Mesothelial cell of epicardium (in vitro differentiated cells): Measurements from ENCODE around the gene PDE6B. TPM values are rescaled to one million over a fixed set of nuclear protein-coding genes. Genes with fewer than 3 reads are reported as not detected.

Experiments
- DNase-seq, 2 experiments: peaks; one replicate each; pipeline ENCODE4 v3.0.0; 2021; ENCODE audit warnings: low spot score in 2 of 2; ENCODE audit not compliant: unreplicated experiment in 2 of 2
- H3K27ac Mint-ChIP-seq: 2 replicates; pipeline ENCODE4 v1.8.0; 2021; ENCODE audit warnings: mixed read lengths
- H3K27me3 Mint-ChIP-seq: 2 replicates; pipeline ENCODE4 v1.8.0; 2021; ENCODE audit warnings: low read depth, mixed read lengths
- H3K36me3 Mint-ChIP-seq: 2 replicates; pipeline ENCODE4 v1.8.0; 2021; ENCODE audit warnings: mixed read lengths
- H3K4me1 Mint-ChIP-seq: 2 replicates; pipeline ENCODE4 v1.8.0; 2021; ENCODE audit warnings: mixed read lengths
- H3K4me3 Mint-ChIP-seq: 2 replicates; pipeline ENCODE4 v1.8.0; 2021; ENCODE audit warnings: mild to moderate bottlenecking, moderate library complexity, mixed read lengths
- H3K9me3 Mint-ChIP-seq: 2 replicates; pipeline ENCODE4 v1.8.0; 2021; ENCODE audit warnings: mixed read lengths
- CTCF ChIP-seq: fragments of 200-600 bp; sonication (generic); IDR thresholded peaks from one replicate; pipeline ENCODE4 v1.5.0; 2021; ENCODE audit warnings: antibody characterized with exemption; ENCODE audit not compliant: unreplicated experiment
- total RNA-seq: library from RNA; stranded (reverse); gene quantifications from 3 replicates; pipeline ENCODE4 v1.2.1, GENCODE V29; 2021

Gene PDE6B
- total RNA-seq, 1 donor from 2014 or later = 11.6 TPM

DNA sequence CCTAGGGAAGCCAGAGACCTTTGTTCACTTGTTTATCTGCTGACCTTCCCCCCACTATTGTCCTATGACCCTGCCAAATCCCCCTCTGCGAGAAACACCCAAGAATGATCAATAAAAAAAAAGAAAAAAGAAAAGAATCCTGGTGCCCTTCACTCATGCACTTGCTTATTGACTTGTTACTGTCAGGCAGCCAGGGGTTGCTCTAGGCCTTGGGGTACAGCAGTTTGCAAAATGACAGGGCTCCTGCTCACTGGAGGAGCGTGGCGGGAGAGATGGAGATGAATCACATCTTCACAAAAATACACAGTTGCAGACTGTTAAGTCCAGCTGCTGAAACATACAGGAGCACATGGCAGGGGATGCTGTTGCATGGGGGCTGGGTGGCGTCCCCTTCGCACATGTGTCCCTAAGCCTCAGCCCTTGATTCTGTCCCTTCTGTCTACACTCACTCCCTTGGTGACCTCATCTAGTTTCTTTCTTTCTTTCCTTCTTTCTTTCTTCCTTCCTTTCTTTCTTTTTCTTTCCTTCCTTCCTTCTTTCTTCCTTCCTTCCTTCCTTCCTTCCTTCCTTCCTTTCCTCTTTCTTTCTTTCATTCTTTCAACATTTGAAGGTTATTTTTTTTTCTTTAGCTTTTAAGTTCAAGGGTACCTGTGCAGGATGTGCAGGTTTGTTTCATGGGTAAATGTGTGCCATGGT is 32.4 kb upstream of the PDE6B start:
- no peak for TF ChIP-seq CTCF
- peaks cover 17% of the 10 kb centered on the region for H3K9me3 Mint-ChIP-seq
- no peaks in the 10 kb centered on the region for H3K36me3 Mint-ChIP-seq
- H3K4me3 Mint-ChIP-seq = no peak overlapping the region
- no peak overlapping the region for H3K27ac Mint-ChIP-seq
- DNase-seq = no peak
- peaks cover 56% of the 10 kb centered on the region for H3K27me3 Mint-ChIP-seq
- H3K4me1 Mint-ChIP-seq = no peaks in the 10 kb centered on the region

- Mint-ChIP-seq H3K27me3 (peaks cover 76% of the 10 kb centered on the region), H3K4me3 (no peak overlapping the region), H3K9me3 (peaks cover 14% of the 10 kb centered on the region), H3K4me1 (no peaks in the 10 kb centered on the region), H3K27ac (no peak overlapping the region), H3K36me3 (no peaks in the 10 kb centered on the region)
- DNase-seq = no peak
- no peak for TF ChIP-seq CTCF
These were observed 26.4 kb upstream of the PDE6B start for GRCh38 chr4:598925-599324.

GRCh38 chr4:600166-600565 is 25.2 kb upstream of the PDE6B start:
- peaks cover 6% of the 10 kb centered on the region for H3K9me3 Mint-ChIP-seq
- no peaks in the 10 kb centered on the region for H3K36me3 Mint-ChIP-seq
- no peak overlapping the region for H3K27ac Mint-ChIP-seq
- H3K27me3 Mint-ChIP-seq = peaks cover 69% of the 10 kb centered on the region
- no peak for TF ChIP-seq CTCF
- DNase-seq = no peak
- H3K4me1 Mint-ChIP-seq = no peaks in the 10 kb centered on the region
- no peak overlapping the region for H3K4me3 Mint-ChIP-seq

DNA sequence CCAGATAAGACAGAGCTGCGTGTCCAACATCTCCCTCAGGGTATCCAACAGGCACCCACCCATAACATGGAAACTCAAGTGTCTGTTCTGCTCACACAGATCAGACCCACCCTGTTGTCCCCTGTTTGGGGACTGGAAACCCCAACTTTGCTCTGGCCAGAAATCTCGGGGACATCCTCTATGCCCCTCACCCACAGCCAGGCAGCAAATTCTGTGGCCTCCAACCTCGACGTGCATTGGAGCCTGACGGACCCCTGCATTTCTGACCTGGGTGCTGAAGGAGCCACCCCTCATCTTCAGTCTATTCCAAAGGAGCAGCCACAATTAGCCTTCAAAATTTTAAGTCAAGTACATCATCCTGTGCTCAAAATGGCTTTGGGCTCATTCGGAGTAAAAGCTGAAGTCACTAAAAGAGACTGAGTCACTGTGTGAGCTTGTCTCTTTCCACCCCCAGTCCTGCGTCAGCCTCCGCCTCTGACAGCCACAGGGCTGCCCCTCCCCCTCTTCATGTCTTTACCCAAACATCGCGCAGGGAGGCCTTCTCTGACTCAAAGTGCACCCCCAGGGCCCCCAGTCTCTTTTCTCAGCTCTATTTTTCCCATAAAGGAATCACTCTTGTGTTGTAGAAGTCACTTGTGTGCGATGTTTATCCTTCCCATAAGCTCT is 24.4 kb upstream of the PDE6B start:
- Mint-ChIP-seq H3K27me3 (peaks cover 68% of the 10 kb centered on the region), H3K4me3 (no peak overlapping the region)

GRCh38 chr4:601612-602558 is 23.5 kb upstream of the PDE6B start:
- H3K27me3 Mint-ChIP-seq = peaks cover 59% of the 10 kb centered on the region
- no peak overlapping the region for H3K27ac Mint-ChIP-seq
- no peak for DNase-seq
- TF ChIP-seq CTCF = no peak
- H3K4me1 Mint-ChIP-seq = no peaks in the 10 kb centered on the region
- no peaks in the 10 kb centered on the region for H3K36me3 Mint-ChIP-seq
- no peak overlapping the region for H3K4me3 Mint-ChIP-seq
- no peaks in the 10 kb centered on the region for H3K9me3 Mint-ChIP-seq

More for the DNA sequence above, 24.4 kb upstream of the PDE6B start:
- TF ChIP-seq CTCF = no peak
- Mint-ChIP-seq H3K9me3 (no peaks in the 10 kb centered on the region), H3K36me3 (no peaks in the 10 kb centered on the region), H3K4me1 (no peaks in the 10 kb centered on the region), H3K27ac (no peak overlapping the region)
- no peak for DNase-seq
